Gastrocnemius medialis (tissue), 4 donors: Measurements from ENCODE around the gene DCBLD1. TPM values are rescaled to one million over a fixed set of nuclear protein-coding genes. Genes with fewer than 3 reads are reported as not detected.

Experiments used
- ATAC-seq, 2 donors: fragments of 150-250 bp; one replicate each; pipeline ENCODE4 v1.9.1; 2016
- DNase-seq, 2 donors: peaks; one replicate each; pipeline ENCODE4 v3.0.0-alpha.2; 2019
- H3K27ac ChIP-seq, 4 donors: fragments of 200-600 bp; sonication (generic); 1 replicate in 1 of 4; 2 replicates in 3 of 4; pipeline ENCODE4 v1.5.1; 2016 to 2018; ENCODE audit warnings: mild to moderate bottlenecking in 2 of 4, moderate library complexity in 1 of 4
- H3K27me3 ChIP-seq, 3 donors: fragments of 200-600 bp; sonication (generic) in 2 of 3; 1 replicate in 1 of 3; 2 replicates in 2 of 3; pipeline versions ENCODE4 v1.5.1 to v1.6.0; 2016 to 2019; ENCODE audit warnings: mild to moderate bottlenecking in 1 of 3, moderate library complexity in 1 of 3
- H3K36me3 ChIP-seq, 2 donors: fragments of 200-600 bp; sonication (generic) in 1 of 2; one replicate each; pipeline ENCODE4 v1.5.1; 2017 to 2018
- H3K4me1 ChIP-seq, 2 donors: fragments of 200-600 bp; sonication (generic) in 1 of 2; one replicate each; pipeline ENCODE4 v1.5.1; 2016 to 2017; ENCODE audit warnings: mild to moderate bottlenecking in 2 of 2
- H3K4me3 ChIP-seq, 4 donors: fragments of 200-600 bp; sonication (generic) in 3 of 4; 1 replicate in 1 of 4; 2 replicates in 3 of 4; pipeline ENCODE4 v1.5.1; 2016 to 2019; ENCODE audit warnings: mild to moderate bottlenecking in 2 of 4
- H3K9me3 ChIP-seq, 3 donors: fragments of 200-600 bp; sonication (generic) in 2 of 3; 1 replicate in 1 of 3; 2 replicates in 2 of 3; pipeline ENCODE4 v1.5.1; 2016 to 2019
- POLR2A ChIP-seq, 2 donors: fragments of 450-650 bp; IDR thresholded peaks; one replicate each; pipeline ENCODE4 v1.6.1; 2017; ENCODE audit warnings: antibody characterized with exemption in 2 of 2, mild to moderate bottlenecking in 2 of 2, moderate library complexity in 2 of 2
- in situ Hi-C, 4 donors: fragments of 200-750 bp; cut with MboI; loops; one replicate each; pipeline versions ENCODE4 v1.15.0 to v1.8.0; 2017; ENCODE audit warnings: low sequenced_read_pairs in 4 of 4
- intact Hi-C: fragments of 100-400 bp; cut with DNase I; formaldehyde crosslinking; loops from one replicate; pipeline ENCODE4 v1.15.1; 2023; ENCODE audit warnings: low total_unique reads
- total RNA-seq, 4 donors: library from RNA; depleted of rRNA; stranded (reverse); fragments of >200 nt; gene quantifications; one replicate each; pipeline versions ENCODE4 v1.1.0 to v1.2.3, GENCODE V29; 2016
- TF ChIP-seq, protein P1 (sequence below), 5 experiments: fragments of 450-650 bp in 3 of 5; fragments of 200-600 bp in 2 of 5; sonication (generic) in 2 of 5; IDR thresholded peaks in 4 of 5; conservative IDR thresholded peaks in 1 of 5; 1 replicate in 4 of 5; 2 replicates in 1 of 5; pipeline ENCODE4 v1.5.1; 2016 to 2019; ENCODE audit warnings: antibody characterized with exemption in 5 of 5, mild to moderate bottlenecking in 3 of 5, moderate library complexity in 3 of 5

Gene DCBLD1
- total RNA-seq, 4 donors from 2014 or later = 4.3 to 8.1 (median 5.2) TPM

GRCh38 chr6:117557951-117558350 is 75.5 kb downstream of the DCBLD1 start:
- Histone ChIP-seq H3K36me3 (peaks cover 0 to 10% of the 10 kb centered on the region in 2 donors), H3K4me1 (peaks cover 4 to 6% of the 10 kb centered on the region in 2 donors), H3K9me3 (no peaks in the 10 kb centered on the region), H3K4me3 (no peak overlapping the region), H3K27me3 (no peaks in the 10 kb centered on the region), H3K27ac (no peak overlapping the region)
- DNase-seq = no peak
- intact Hi-C loops = no loop called here
- in situ Hi-C loops = loop anchor here in 3 of 4 donors (5.0 to 25.0 kb wide), 3 partner anchors 113 to 571 kb away; no protein-coding TSS in a partner anchor
- ATAC-seq = no peak
- TF ChIP-seq, protein P1, sequence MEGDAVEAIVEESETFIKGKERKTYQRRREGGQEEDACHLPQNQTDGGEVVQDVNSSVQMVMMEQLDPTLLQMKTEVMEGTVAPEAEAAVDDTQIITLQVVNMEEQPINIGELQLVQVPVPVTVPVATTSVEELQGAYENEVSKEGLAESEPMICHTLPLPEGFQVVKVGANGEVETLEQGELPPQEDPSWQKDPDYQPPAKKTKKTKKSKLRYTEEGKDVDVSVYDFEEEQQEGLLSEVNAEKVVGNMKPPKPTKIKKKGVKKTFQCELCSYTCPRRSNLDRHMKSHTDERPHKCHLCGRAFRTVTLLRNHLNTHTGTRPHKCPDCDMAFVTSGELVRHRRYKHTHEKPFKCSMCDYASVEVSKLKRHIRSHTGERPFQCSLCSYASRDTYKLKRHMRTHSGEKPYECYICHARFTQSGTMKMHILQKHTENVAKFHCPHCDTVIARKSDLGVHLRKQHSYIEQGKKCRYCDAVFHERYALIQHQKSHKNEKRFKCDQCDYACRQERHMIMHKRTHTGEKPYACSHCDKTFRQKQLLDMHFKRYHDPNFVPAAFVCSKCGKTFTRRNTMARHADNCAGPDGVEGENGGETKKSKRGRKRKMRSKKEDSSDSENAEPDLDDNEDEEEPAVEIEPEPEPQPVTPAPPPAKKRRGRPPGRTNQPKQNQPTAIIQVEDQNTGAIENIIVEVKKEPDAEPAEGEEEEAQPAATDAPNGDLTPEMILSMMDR (IDR thresholded peaks at IDR 0.05 in 4 of 5, conservative IDR thresholded peaks at IDR 0.05 in 1 of 5) = no peak
- no peak for TF ChIP-seq POLR2A (IDR thresholded peaks at IDR 0.05)

- no peak for DNase-seq
- Histone ChIP-seq H3K36me3 (peaks cover 0 to 13% of the 10 kb centered on the region in 2 donors), H3K4me3 (no peak overlapping the region), H3K4me1 (peaks cover 4 to 6% of the 10 kb centered on the region in 2 donors), H3K27me3 (no peaks in the 10 kb centered on the region), H3K9me3 (no peaks in the 10 kb centered on the region), H3K27ac (no peak overlapping the region)
- TF ChIP-seq, protein P1 (IDR thresholded peaks at IDR 0.05 in 4 of 5, conservative IDR thresholded peaks at IDR 0.05 in 1 of 5) = no peak
- TF ChIP-seq POLR2A (IDR thresholded peaks at IDR 0.05) = no peak
- in situ Hi-C loops = loop anchor here in 3 of 4 donors (5.0 to 25.0 kb wide), 3 partner anchors 114 to 572 kb away; no protein-coding TSS in a partner anchor
- ATAC-seq = no peak
- intact Hi-C loops = no loop called here
Observed at GRCh38 chr6:117558818-117559217, 76.3 kb downstream of the DCBLD1 start.

DNA sequence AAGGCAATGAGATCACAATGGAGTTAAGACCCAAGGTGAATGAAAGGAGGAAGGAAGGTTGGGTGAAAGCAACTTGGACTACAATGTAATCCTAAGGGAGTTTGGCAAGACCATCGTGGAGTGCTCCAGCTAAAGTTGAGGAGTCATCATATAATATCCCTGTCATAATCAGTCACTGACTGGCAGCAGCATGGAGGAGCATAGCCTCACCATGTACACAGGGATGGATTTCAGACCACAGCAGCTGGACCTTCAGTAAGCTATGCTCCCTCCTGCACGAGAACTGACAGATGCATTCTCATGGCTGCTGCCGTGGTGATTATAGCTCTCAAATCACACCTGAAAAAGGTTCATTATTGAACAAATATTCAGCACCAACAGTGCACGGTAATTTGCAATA is 76.8 kb downstream of the DCBLD1 start:
- H3K4me3 ChIP-seq = no peak overlapping the region
- H3K9me3 ChIP-seq = no peaks in the 10 kb centered on the region
- TF ChIP-seq, protein P1 (IDR thresholded peaks at IDR 0.05 in 4 of 5, conservative IDR thresholded peaks at IDR 0.05 in 1 of 5) = no peak
- no peak for TF ChIP-seq POLR2A (IDR thresholded peaks at IDR 0.05)
- H3K36me3 ChIP-seq = peaks cover 0 to 13% of the 10 kb centered on the region in 2 donors
- peak in 1 of 2 donors; percentile 59 for ATAC-seq
- no peak overlapping the region for H3K27ac ChIP-seq
- no peaks in the 10 kb centered on the region for H3K27me3 ChIP-seq
- intact Hi-C loops = no loop called here
- peaks cover 4 to 6% of the 10 kb centered on the region in 2 donors for H3K4me1 ChIP-seq
- in situ Hi-C loops = loop anchor here in 3 of 4 donors (5.0 to 25.0 kb wide), 3 partner anchors 114 to 572 kb away; no protein-coding TSS in a partner anchor
- no peak for DNase-seq

- Histone ChIP-seq H3K36me3 (peaks cover 0 to 18% of the 10 kb centered on the region in 2 donors), H3K9me3 (no peaks in the 10 kb centered on the region), H3K4me1 (no peaks in the 10 kb centered on the region), H3K4me3 (no peak overlapping the region), H3K27ac (no peak overlapping the region), H3K27me3 (no peaks in the 10 kb centered on the region)
- no peak for DNase-seq
- TF ChIP-seq POLR2A (IDR thresholded peaks at IDR 0.05) = no peak
- TF ChIP-seq, protein P1 (IDR thresholded peaks at IDR 0.05 in 4 of 5, conservative IDR thresholded peaks at IDR 0.05 in 1 of 5) = no peak
- in situ Hi-C loops (loop anchor here in 1 of 4 donors (25.0 kb wide), 1 partner anchor 574 kb away; no protein-coding TSS in a partner anchor), intact Hi-C loops (no loop called here)
- no peak for ATAC-seq
Observed at GRCh38 chr6:117561128-117561527, 78.7 kb downstream of the DCBLD1 start.
